Skeletal muscle satellite cell (primary cell): ENCODE data around the gene AQP12B.

Experiments used
- H3K27me3 ChIP-seq: 2 replicates; pipeline ENCODE4 v1.7.0; 2013; ENCODE audit warnings: low read length; ENCODE audit not compliant: control insufficient read depth, insufficient read depth
- H3K36me3 ChIP-seq: 2 replicates; pipeline ENCODE4 v1.7.0; 2013; ENCODE audit warnings: mild to moderate bottlenecking, control low read depth, low read length; ENCODE audit not compliant: insufficient read depth
- H3K4me1 ChIP-seq: 2 replicates; pipeline ENCODE4 v1.7.0; 2013; ENCODE audit warnings: low read length; ENCODE audit not compliant: control insufficient read depth, insufficient read depth
- H3K4me2 ChIP-seq: 2 replicates; pipeline ENCODE4 v1.7.0; 2013; ENCODE audit warnings: mild to moderate bottlenecking, low read length
- H3K4me3 ChIP-seq: 2 replicates; pipeline ENCODE4 v1.7.0; 2013; ENCODE audit warnings: low read length
- H3K9ac ChIP-seq: 2 replicates; pipeline ENCODE4 v1.7.0; 2013; ENCODE audit warnings: mild to moderate bottlenecking, low read depth, low read length, moderate library complexity
- H3K9me3 ChIP-seq: replicated peaks from 2 replicates; pipeline ENCODE4 v1.7.0; 2013; ENCODE audit warnings: mild to moderate bottlenecking, control low read depth, low read length

The AQP12B gene

DNA sequence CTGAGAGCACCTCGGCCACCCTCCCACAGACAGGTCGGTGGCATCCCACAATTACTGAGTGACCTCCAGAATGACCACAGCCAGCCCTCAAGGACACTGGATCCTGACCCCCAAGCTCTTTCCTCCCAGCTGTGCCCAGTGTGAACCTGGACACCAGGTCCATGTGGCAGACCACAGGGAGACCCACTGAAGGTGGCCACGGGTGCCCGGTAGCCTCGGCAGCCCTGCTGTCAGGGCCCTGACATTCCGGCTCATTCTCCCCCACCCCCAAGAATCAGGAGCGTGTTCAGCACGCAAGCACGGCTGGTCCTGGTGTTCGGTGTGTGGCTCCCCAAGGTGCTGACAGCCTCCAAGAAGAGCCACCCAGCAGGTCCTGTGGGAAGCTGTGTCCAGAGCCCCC is 41.7 kb upstream of the AQP12B start:
- Histone ChIP-seq H3K4me2 (no peak overlapping the region), H3K36me3 (no peaks in the 10 kb centered on the region), H3K27me3 (peaks cover 22% of the 10 kb centered on the region), H3K9ac (no peak overlapping the region), H3K9me3 (no peaks in the 10 kb centered on the region), H3K4me1 (no peaks in the 10 kb centered on the region), H3K4me3 (no peak overlapping the region)

DNA sequence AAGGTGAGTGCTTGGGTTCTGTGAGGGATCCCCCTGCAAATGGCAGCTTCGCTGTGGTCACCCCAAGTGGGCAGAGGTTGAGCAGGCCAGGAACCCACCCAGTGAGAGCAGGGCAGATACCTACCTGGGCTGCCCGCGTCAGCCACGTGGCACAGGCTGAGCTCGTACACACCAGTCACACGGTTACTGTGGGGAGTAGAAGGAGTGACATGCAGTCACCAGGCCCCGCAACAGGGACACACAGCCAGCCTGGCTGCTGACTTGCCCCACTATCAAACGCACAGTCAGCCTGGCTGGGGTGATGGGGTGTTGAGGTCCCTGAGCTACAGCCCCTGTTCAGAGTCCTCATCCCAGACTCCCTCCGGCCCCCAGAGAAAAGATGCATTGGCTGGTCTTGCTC is 41.2 kb upstream of the AQP12B start:
- Histone ChIP-seq H3K4me2 (no peak overlapping the region), H3K4me1 (no peaks in the 10 kb centered on the region), H3K9me3 (no peaks in the 10 kb centered on the region), H3K27me3 (peaks cover 18% of the 10 kb centered on the region), H3K36me3 (no peaks in the 10 kb centered on the region), H3K9ac (no peak overlapping the region), H3K4me3 (no peak overlapping the region)

DNA sequence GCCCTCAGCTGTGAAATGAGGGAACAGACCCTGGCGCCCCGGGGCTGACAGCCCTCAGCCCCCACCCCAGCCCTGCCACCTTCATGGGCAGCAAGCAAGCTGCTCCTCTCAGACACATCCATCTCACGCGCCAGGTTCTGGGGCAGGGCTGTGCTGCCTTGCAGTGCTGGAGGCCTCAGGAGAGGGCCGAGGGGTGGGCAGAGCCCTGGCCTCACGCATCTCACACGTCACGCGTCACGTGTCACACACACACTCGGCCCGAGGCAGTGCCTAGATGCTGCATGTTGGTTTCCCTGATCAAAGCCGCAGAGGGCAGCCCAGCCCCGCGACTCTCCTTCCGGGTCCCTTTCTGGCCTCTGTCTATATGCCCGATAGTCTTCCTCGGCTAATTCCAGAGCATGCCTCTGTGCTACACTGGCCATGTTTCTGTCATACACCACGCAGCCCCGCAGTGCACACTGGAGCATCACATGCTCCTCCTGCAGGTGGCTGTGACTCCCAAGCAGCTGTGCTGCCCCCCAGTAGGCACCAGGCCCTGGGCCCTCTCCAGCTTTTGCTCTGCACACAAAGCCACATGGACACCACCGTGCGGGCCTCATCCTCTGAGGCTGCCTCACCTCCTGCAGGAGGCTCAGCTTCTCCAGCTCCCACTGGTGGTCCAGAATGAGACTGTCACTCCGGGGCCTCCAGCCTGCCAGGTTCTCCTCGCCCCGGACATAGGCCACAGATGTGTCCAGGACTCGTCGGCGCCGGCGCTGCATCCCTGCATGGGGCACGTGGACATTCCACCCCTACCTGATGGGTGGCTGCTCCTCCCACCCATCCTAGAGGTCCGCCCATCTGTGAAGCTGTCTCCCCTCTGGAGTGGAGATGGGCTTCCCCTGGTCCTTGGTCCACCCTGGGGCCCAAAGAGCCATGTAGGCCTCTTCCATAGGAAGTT is 40.4 kb upstream of the AQP12B start:
- Histone ChIP-seq H3K4me1 (no peaks in the 10 kb centered on the region), H3K9ac (no peak overlapping the region), H3K4me3 (no peak overlapping the region), H3K36me3 (no peaks in the 10 kb centered on the region), H3K27me3 (peaks cover 20% of the 10 kb centered on the region), H3K4me2 (no peak overlapping the region), H3K9me3 (no peaks in the 10 kb centered on the region)

GRCh38 chr2:240722376-240722775 is 39.7 kb upstream of the AQP12B start:
- Histone ChIP-seq H3K9me3 (no peaks in the 10 kb centered on the region), H3K36me3 (no peaks in the 10 kb centered on the region)

DNA sequence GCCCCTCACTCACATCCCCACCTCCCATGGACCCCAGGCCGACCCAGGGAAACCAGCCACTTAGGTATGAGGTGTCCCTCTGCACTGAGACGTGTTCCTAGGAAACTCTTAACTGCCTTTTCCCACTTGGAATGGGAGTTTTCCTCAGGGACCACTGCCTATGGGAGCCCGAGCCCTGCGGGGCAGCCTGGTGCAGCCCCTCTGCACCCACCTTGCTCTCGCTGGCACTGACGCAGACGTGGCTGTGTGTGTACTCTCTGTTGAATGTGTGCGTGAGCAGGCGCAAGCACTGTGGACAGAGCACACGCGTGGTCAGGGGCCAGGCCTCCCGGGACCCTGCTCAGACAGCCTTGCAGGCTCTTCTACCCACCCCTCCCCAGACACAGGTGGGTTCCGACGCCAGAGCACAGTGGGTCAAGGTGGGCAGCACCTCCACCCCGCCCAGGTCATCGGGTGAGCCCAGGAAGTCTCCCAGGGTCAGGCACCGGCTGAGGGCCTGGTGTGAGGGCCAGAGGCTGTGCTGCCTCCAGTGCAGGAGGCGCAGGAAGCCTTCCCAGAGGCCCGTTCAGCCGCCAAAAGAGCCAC is 39.0 kb upstream of the AQP12B start:
- Histone ChIP-seq H3K27me3 (peaks cover 25% of the 10 kb centered on the region), H3K36me3 (no peaks in the 10 kb centered on the region)

More at GRCh38 chr2:240722376-240722775, 39.7 kb upstream of the AQP12B start:
- Histone ChIP-seq H3K4me3 (no peak overlapping the region), H3K9ac (no peak overlapping the region), H3K27me3 (peaks cover 25% of the 10 kb centered on the region), H3K4me1 (no peaks in the 10 kb centered on the region), H3K4me2 (no peak overlapping the region)

GRCh38 chr2:240720686-240721595 is 38.3 kb upstream of the AQP12B start:
- H3K4me1 ChIP-seq, result no peaks in the 10 kb centered on the region

More for the DNA sequence above, 39.0 kb upstream of the AQP12B start:
- Histone ChIP-seq H3K4me2 (no peak overlapping the region), H3K4me3 (no peak overlapping the region), H3K9ac (no peak overlapping the region), H3K9me3 (no peaks in the 10 kb centered on the region), H3K4me1 (no peaks in the 10 kb centered on the region)

GRCh38 chr2:240719676-240720545 is 37.2 kb upstream of the AQP12B start:
- H3K9ac ChIP-seq, result no peak overlapping the region
- no peaks in the 10 kb centered on the region for H3K9me3 ChIP-seq
- no peaks in the 10 kb centered on the region for H3K4me1 ChIP-seq
- H3K36me3 ChIP-seq, result no peaks in the 10 kb centered on the region
- H3K4me3 ChIP-seq, result no peak overlapping the region
- peaks cover 35% of the 10 kb centered on the region for H3K27me3 ChIP-seq
- H3K4me2 ChIP-seq, result no peak overlapping the region

More at GRCh38 chr2:240720686-240721595, 38.3 kb upstream of the AQP12B start:
- Histone ChIP-seq H3K9ac (no peak overlapping the region), H3K4me2 (no peak overlapping the region), H3K4me3 (no peak overlapping the region), H3K9me3 (no peaks in the 10 kb centered on the region), H3K36me3 (no peaks in the 10 kb centered on the region), H3K27me3 (peaks cover 31% of the 10 kb centered on the region)

- no peak overlapping the region for H3K4me3 ChIP-seq
- no peaks in the 10 kb centered on the region for H3K9me3 ChIP-seq
- peaks cover 45% of the 10 kb centered on the region for H3K27me3 ChIP-seq
- H3K9ac ChIP-seq, result no peak overlapping the region
- H3K4me2 ChIP-seq, result no peak overlapping the region
- H3K4me1 ChIP-seq, result no peaks in the 10 kb centered on the region
- no peaks in the 10 kb centered on the region for H3K36me3 ChIP-seq
These were observed 36.3 kb upstream of the AQP12B start for GRCh38 chr2:240718896-240719490.

DNA sequence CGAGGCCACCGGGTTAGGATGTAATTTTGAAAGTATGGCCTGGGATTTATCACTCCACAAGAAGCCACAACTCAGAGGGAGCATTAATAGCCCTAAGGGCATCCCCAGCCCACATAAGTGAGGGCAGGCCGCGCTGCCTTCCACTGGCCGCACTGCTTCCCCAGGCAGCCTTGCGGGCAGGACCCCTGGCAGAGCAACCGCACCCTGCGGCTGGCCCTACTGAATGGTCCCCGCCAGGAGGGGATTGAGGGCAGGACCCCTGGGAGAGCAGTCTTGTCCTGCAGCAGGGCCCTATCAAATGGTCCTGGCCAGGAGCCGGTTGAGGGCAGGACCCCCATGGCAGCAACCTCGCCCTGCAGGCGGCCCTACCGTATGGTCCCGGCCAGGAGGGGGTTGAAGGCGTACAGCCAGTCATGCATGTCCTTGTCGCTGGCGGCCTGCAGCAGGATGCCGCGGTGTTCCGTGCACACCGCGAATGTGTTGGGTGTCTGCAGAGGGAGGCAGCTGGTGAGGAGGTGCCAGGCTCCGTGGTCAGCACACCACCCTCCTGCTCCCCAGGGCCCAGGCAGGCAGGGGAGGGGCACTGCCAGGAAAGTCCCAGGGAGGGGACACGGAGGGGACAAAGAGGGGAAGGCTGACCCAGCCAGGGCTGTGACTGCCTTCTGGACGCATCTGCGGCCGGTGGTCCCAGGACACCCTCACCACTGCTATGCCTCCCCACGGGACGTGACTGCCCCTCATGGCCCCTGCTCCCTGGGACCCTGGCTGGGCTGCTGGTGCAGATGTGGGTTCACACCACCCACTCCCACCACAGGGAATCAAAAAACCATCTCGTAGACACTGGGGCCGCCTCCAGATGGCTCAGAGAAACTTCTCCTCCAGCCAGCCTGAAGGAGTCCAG is 35.2 kb upstream of the AQP12B start:
- no peaks in the 10 kb centered on the region for H3K4me1 ChIP-seq
- H3K4me3 ChIP-seq, result no peak overlapping the region
- no peak overlapping the region for H3K4me2 ChIP-seq
- H3K27me3 ChIP-seq, result peaks cover 49% of the 10 kb centered on the region
- no peak overlapping the region for H3K9ac ChIP-seq
- H3K9me3 ChIP-seq, result no peaks in the 10 kb centered on the region
- no peaks in the 10 kb centered on the region for H3K36me3 ChIP-seq
